Measurements from ENCODE around the gene FANK1. TPM values are rescaled to one million over a fixed set of nuclear protein-coding genes. Genes with fewer than 3 reads are reported as not detected.
"Not testable (repeated sequence)": the region's sequence is repeated elsewhere in the genome, so short reads cannot be mapped to it uniquely, and the experiment has no call there.

Gene FANK1
- total RNA-seq, 2 donors from 2014 or later, result 0.60 to 4.5 TPM

DNA sequence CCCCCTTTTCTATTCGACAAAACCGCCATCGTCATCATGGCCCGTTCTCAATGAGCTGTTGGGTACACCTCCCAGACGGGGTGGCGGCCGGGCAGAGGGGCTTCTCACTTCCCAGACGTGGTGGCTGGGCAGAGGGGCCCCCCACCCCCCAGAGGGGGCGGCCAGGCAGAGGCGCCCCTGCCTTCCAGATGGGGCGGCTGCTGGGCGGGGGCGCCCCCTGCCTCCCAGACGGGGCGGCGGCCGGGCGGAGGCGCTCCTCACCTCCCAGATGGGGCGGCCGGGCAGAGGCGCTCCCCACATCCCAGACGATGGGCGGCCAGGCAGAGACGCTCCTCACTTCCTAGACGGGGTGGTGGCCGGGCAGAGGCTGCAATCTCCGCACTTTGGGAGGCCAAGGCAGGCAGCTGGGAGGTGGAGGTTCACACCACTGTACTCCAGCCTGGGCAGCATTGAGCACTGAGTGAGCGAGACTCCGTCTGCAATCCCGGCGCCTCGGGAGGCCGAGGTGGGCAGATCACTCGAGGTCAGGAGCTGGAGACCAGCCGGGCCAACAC lies 73.8 kb downstream of the FANK1 start:
- H3K36me3 Mint-ChIP-seq (ENCODE audit: low read depth); H3K27ac Mint-ChIP-seq; H3K4me1 Mint-ChIP-seq; H3K9me3 ChIP-seq (ENCODE audit: control insufficient read depth, low read length, poor library complexity, severe bottlenecking); DNase-seq; ATAC-seq; H3K4me3 Mint-ChIP-seq: not testable (repeated sequence)
- peaks cover 12% of the 10 kb centered on the region for H3K27me3 Mint-ChIP-seq

DNA sequence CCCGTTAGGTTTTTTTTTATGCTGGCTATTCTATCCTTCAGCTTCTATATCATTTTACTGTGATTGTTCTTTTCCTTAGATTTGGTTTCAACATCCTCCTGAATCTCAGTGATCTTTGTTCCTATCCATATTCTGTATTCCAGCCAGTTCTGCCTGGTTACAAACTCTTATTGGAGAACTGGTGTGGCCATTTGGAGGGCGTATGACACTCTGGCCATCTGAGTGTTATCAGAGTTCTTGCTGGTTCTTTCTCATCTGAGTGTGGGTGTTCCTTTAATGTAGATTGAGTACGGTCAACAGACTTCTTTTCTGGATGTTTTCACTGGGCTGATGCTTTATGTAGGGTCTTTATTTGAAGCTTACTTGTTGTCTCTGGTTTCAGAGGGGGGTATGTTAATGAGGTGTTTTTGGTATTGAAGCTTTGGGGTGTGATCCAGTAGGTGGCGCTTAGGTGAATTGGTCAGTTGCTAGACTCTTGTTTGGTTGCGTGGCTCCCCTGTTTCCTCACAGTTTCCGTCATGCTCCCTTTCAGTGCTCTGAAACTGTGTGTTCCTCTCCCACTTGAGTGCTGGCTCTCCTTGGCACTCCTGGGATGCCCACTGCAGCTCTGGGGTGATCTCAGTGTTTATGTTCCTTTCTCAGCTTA lies 80.7 kb downstream of the FANK1 start:
- Mint-ChIP-seq H3K36me3 (ENCODE audit: low read depth) (no peaks in the 10 kb centered on the region), H3K27me3 (peaks cover 37% of the 10 kb centered on the region)
- no peak for ATAC-seq

DNA sequence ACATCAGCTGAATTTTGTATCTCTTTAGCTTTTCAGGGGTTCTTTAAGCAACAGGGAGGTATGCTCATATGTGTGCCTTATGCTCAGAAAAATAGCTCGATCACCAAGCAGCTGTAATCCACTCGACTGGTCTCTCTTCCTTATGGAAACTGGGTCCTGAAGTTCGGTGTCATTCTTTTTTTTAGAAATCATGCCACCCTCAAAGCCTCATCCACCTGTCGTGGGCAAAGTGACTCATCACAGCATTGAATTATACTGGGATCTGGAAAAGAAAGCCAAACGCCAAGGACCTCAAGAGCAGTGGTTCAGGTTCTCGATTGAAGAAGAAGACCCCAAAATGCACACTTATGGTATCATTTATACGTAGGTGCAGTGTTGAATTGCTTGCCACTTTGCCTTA lies 83.6 kb downstream of the FANK1 start:
- Mint-ChIP-seq H3K27ac (no peak overlapping the region), H3K4me1 (peaks cover 9% of the 10 kb centered on the region), H3K36me3 (ENCODE audit: low read depth) (no peaks in the 10 kb centered on the region), H3K27me3 (peaks cover 55% of the 10 kb centered on the region), H3K4me3 (no peak overlapping the region)
- DNase-seq (no peak), ATAC-seq (no peak)
- H3K9me3 ChIP-seq (ENCODE audit: control insufficient read depth, low read length, poor library complexity, severe bottlenecking), result no peaks in the 10 kb centered on the region

More for the DNA sequence above, 80.7 kb downstream of the FANK1 start:
- no peak for DNase-seq
- no peak overlapping the region for H3K27ac Mint-ChIP-seq
- H3K9me3 ChIP-seq (ENCODE audit: control insufficient read depth, low read length, poor library complexity, severe bottlenecking), result no peaks in the 10 kb centered on the region
- H3K4me3 Mint-ChIP-seq, result no peak overlapping the region
- no peaks in the 10 kb centered on the region for H3K4me1 Mint-ChIP-seq

DNA sequence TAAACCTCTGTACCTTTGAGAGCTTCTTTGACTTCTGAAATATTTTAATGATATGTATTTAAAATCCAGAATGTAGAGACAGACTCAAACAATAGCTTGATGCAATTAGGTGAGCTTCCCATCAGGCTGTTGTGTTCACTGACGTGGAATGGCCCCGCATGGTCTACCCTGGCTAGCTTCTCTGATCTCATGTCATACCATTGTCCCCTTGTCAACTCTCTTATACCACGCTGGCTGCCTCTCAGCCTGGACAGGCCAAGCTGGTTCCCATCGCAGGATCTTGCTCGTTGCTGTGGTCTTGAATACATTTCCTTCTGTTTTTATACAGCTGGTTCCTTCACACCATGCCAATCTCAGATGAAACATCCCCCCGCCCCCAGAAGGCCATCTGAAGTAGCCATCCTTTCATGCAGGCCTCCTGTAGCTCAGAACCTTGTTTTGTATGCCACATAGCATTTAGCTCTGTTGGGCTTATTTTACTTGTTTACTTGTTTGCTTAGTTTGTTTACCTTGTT lies 84.2 kb downstream of the FANK1 start:
- DNase-seq, result no peak
- no peaks in the 10 kb centered on the region for H3K9me3 ChIP-seq (ENCODE audit: control insufficient read depth, low read length, poor library complexity, severe bottlenecking)
- no peak for ATAC-seq
- Mint-ChIP-seq H3K4me1 (peaks cover 9% of the 10 kb centered on the region), H3K36me3 (ENCODE audit: low read depth) (no peaks in the 10 kb centered on the region), H3K27me3 (peaks cover 55% of the 10 kb centered on the region), H3K27ac (no peak overlapping the region), H3K4me3 (no peak overlapping the region)

DNA sequence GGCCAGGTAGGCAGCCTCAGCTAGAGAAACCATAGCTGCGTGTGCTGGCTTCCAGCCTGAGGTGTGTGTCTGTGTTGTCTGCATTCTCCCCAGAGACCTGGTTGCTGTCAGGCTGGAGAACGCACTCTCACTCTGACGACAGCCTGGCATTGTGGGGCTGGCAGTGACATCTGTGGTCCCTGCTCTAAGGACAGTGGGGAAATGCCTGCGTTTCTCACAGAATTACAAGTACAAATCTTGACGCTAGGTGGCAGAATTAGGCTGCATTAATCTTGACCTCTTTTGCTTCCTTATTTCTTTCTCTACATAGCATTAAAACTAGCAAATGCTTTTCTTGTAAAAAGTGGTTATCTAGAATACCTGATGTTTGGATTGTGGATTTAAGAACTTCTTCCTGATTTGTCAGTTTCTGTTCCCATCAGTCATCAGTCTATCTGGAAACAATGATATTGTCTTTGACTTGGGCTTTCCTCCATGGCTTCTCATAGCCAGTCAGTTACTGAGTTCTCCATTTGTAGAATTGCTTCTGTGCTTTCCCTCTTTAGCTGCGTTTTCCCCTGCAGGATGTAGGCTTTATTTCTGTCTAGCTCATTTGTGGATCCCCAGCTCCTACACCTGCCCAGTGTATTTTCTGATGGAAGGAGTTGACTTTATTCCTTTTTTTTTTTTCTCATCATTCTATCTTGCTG lies 86.0 kb downstream of the FANK1 start:
- Mint-ChIP-seq H3K4me1 (peaks cover 9% of the 10 kb centered on the region), H3K27me3 (peaks cover 51% of the 10 kb centered on the region), H3K36me3 (ENCODE audit: low read depth) (no peaks in the 10 kb centered on the region), H3K27ac (no peak overlapping the region), H3K4me3 (no peak overlapping the region)
- ATAC-seq (peak; percentile 68), DNase-seq (no peak)
- H3K9me3 ChIP-seq (ENCODE audit: control insufficient read depth, low read length, poor library complexity, severe bottlenecking), result no peaks in the 10 kb centered on the region

DNA sequence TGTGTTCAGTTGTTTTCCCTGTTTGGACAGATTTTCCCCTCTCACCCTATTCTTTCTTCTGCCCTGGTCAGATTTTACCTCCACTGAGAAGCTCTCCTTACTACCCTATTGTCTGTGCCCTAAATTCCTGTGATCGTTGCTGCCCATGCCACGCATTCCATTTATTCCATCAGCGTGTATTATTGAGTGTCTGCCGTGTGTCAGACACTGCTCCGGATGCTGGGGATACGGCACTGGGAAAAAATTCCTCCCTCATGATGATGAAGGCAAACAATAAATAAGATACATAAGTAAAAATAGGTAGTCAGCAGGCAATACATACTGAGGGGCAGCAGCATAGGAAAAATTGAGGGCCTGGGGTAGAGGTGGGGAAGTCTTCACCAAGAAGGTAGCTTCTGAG lies 86.8 kb downstream of the FANK1 start:
- H3K9me3 ChIP-seq (ENCODE audit: control insufficient read depth, low read length, poor library complexity, severe bottlenecking), result no peaks in the 10 kb centered on the region
- DNase-seq, result no peak
- Mint-ChIP-seq H3K36me3 (ENCODE audit: low read depth) (no peaks in the 10 kb centered on the region), H3K27me3 (peaks cover 46% of the 10 kb centered on the region), H3K4me3 (no peak overlapping the region), H3K4me1 (peaks cover 9% of the 10 kb centered on the region), H3K27ac (no peak overlapping the region)
- no peak for ATAC-seq

DNA sequence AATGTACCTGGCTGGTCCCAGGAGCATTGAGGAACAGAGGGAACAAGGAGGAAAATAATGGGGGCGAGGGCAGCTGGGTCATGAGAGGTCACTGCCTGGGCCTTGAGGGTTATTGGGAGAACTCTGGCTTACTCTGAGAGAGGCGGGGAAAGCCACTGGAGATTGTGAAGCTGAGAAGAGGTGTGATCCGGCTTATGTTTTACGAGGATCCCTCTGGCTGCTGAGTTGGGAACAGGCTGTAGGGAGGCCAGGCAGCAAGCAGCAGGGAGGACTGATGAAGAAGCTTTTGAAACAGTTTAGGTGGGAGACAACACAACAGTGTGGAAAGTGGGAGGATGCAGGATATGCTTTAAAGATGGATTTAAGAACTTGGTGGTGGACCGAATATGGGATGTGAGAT lies 87.3 kb downstream of the FANK1 start:
- no peak for DNase-seq
- no peak for ATAC-seq
- H3K27ac Mint-ChIP-seq, result no peak overlapping the region
- H3K4me3 Mint-ChIP-seq, result no peak overlapping the region
- H3K9me3 ChIP-seq (ENCODE audit: control insufficient read depth, low read length, poor library complexity, severe bottlenecking), result no peaks in the 10 kb centered on the region
- H3K36me3 Mint-ChIP-seq (ENCODE audit: low read depth), result no peaks in the 10 kb centered on the region
- H3K4me1 Mint-ChIP-seq, result peaks cover 9% of the 10 kb centered on the region
- peaks cover 46% of the 10 kb centered on the region for H3K27me3 Mint-ChIP-seq

DNA sequence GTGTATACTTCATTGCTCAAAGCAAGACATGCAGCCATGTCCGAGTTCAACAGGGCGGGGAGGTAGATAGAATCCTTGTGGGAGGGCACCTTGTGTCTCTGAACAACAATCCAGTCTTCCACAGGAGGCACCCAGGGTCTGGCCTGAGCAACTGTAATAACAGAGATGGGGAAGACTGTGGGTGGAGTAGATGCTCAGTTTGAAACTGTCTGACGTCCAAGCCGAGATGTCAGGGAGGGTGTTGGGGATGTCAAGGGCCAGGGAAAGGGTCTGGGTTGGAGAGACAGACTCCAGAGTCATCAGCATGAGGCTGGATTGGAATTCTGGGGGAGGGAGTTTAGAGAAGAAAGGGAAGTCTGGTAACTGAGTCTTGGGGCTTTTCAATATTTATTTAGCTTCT lies 88.0 kb downstream of the FANK1 start:
- peaks cover 9% of the 10 kb centered on the region for H3K4me1 Mint-ChIP-seq
- H3K4me3 Mint-ChIP-seq, result no peak overlapping the region
- H3K36me3 Mint-ChIP-seq (ENCODE audit: low read depth), result no peaks in the 10 kb centered on the region
- H3K27ac Mint-ChIP-seq, result no peak overlapping the region
- H3K9me3 ChIP-seq (ENCODE audit: control insufficient read depth, low read length, poor library complexity, severe bottlenecking), result no peaks in the 10 kb centered on the region
- ATAC-seq, result no peak
- no peak for DNase-seq
- H3K27me3 Mint-ChIP-seq, result peaks cover 41% of the 10 kb centered on the region

DNA sequence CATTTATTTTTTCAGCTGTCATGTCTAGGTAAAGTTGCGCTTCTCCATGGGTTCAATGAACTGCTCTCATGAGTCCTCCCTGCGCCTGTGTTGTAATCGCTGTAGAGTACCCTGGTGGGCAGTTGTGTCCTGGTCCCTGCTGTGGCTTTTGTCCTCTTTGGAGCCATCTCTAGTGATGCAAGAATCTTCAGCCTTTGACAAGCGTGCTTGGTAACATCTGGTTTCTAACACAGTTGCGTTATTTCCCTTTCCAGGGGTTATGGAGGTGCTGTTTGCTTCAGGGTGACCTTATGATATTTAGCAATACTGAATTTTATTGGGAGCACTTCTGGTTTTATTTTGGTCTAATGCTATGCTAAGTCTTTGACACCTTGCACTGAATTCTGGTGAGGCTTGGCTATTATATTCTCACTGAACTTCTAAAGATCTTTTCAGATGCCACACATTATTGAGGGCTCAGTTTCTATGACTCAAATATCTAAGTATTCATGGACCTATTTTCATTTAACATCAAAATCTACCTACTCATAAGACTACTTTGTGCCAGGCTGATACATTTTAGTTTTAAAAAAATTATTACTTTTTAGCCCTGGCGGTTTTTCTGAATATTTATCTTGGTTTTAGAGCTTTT lies 88.6 kb downstream of the FANK1 start:
- Mint-ChIP-seq H3K27ac (no peak overlapping the region), H3K36me3 (ENCODE audit: low read depth) (no peaks in the 10 kb centered on the region), H3K4me1 (peaks cover 9% of the 10 kb centered on the region), H3K27me3 (peaks cover 38% of the 10 kb centered on the region), H3K4me3 (no peak overlapping the region)
- DNase-seq, result no peak
- H3K9me3 ChIP-seq (ENCODE audit: control insufficient read depth, low read length, poor library complexity, severe bottlenecking), result no peaks in the 10 kb centered on the region
- no peak for ATAC-seq

DNA sequence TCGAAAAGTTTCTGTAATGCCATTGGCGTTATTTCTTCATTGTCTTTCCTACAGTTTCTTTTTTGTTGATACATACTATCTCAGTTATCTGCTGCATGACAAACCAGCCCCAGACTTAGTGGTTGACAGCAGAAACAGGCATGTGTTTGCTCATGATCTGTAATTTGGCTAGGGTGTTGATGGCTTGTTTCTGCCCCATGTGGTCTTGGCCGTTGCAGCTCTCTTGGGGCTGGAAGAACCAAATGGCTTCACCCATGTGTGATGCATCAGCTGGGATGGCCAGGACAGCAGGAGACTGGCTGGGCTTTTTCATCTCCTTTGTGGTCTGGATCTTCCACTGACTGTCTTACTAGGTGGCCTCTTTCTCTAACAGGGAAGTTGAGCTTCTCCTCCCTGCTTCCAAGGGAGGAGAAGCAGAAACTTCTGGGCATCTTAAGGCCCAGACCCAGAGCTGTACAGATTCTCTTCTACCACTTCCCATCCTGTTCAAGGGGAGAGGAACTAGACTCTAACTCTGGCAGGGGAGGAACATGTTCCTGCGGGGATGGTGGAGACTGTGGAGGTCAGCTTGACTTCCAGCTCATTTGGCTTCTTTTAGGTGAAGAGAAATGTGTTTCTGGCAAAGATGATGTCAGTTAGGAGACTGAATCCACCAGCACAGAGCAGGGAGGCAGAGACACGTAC lies 89.3 kb downstream of the FANK1 start:
- Mint-ChIP-seq H3K27ac (no peak overlapping the region), H3K27me3 (peaks cover 37% of the 10 kb centered on the region), H3K4me1 (peaks cover 9% of the 10 kb centered on the region), H3K4me3 (no peak overlapping the region), H3K36me3 (ENCODE audit: low read depth) (no peaks in the 10 kb centered on the region)
- no peak for ATAC-seq
- no peaks in the 10 kb centered on the region for H3K9me3 ChIP-seq (ENCODE audit: control insufficient read depth, low read length, poor library complexity, severe bottlenecking)
- no peak for DNase-seq

DNA sequence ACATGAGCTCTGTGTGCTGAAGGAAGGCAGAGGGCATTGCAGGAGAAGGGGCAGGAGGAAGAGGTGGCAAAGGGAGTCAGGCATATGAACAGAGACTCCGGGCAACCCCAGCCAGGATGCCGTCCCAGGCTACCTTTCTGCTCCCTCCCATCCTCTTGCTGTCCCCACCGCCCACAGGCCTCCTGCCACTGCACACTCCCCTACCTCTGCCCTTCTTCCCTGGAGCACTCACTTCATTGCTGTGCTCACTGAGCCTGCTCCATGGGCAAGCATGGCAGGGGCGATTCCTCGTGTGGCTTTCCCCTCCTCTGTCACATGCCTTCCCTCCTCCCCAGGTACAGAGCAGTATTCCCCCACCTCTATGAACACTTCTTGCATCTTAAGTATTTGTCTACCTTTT lies 93.4 kb downstream of the FANK1 start:
- no peaks in the 10 kb centered on the region for H3K9me3 ChIP-seq (ENCODE audit: control insufficient read depth, low read length, poor library complexity, severe bottlenecking)
- H3K4me3 Mint-ChIP-seq, result no peak overlapping the region
- H3K4me1 Mint-ChIP-seq, result no peaks in the 10 kb centered on the region
- DNase-seq, result no peak
- no peak for ATAC-seq
- H3K27ac Mint-ChIP-seq, result no peak overlapping the region
- H3K36me3 Mint-ChIP-seq (ENCODE audit: low read depth), result no peaks in the 10 kb centered on the region
- H3K27me3 Mint-ChIP-seq, result peaks cover 21% of the 10 kb centered on the region

DNA sequence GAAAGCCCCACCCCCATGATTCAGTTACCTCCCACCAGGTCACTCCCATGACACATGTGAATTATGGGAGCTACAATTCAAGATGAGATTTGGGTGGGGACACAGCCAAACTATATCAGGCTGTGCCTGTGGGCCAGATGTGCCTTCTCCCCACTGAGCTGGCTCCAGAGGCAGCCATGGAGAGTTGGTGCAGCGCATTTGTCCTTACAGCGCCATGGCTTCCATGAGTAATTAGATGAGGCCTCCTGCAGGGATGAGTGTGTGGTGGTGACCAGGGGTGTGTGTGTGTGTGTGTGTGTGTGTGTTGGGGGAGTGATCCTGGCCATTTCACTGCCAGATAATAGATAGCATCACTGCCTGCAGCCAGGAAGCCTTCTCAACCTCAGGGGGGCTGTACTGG lies 94.6 kb downstream of the FANK1 start:
- no peaks in the 10 kb centered on the region for H3K9me3 ChIP-seq (ENCODE audit: control insufficient read depth, low read length, poor library complexity, severe bottlenecking)
- Mint-ChIP-seq H3K36me3 (ENCODE audit: low read depth) (no peaks in the 10 kb centered on the region), H3K4me3 (no peak overlapping the region), H3K27ac (no peak overlapping the region), H3K4me1 (no peaks in the 10 kb centered on the region), H3K27me3 (peaks cover 32% of the 10 kb centered on the region)
- DNase-seq (no peak), ATAC-seq (no peak)

DNA sequence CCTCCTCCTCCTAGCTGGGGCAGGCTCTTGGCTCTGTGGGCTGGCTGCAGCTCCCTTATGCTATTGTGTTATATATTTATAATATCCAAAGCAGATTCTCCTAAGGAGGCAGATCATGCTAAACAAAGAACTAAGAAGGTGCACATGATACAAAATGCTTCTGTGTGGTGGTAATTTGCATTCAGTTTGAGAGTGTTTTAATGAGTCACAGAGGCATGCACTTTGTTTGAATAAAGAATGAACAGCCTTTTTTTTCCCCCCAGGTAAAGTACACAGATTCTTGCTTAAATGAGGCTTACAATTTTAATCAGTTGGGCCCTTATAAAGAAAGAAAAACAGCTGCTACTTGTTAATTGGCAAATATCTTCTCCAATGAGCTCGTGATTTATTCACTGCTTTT lies 95.0 kb downstream of the FANK1 start:
- Mint-ChIP-seq H3K27ac (no peak overlapping the region), H3K4me1 (no peaks in the 10 kb centered on the region), H3K36me3 (ENCODE audit: low read depth) (no peaks in the 10 kb centered on the region), H3K27me3 (peaks cover 32% of the 10 kb centered on the region), H3K4me3 (no peak overlapping the region)
- ATAC-seq (no peak), DNase-seq (no peak)
- H3K9me3 ChIP-seq (ENCODE audit: control insufficient read depth, low read length, poor library complexity, severe bottlenecking), result no peaks in the 10 kb centered on the region
